Activated CD4-positive, alpha-beta memory T cell treated with anti-CD3 and anti-CD28 coated beads for 36 hours (primary cell): ENCODE data around the gene PTGER3. TPM values are rescaled to one million over a fixed set of nuclear protein-coding genes. Genes with fewer than 3 reads are reported as not detected.
"Not testable (repeated sequence)": the region's sequence is repeated elsewhere in the genome, so short reads cannot be mapped to it uniquely, and the experiment has no call there.

Experiments
- CTCF ChIA-PET: fragments of 350-600 bp; sonication (Branson Sonifier 250); formaldehyde crosslinking; loops from one replicate; lab custom pipeline; 2021; ENCODE audit warnings: antibody characterized with exemption, inconsistent platforms; lab: Charles Lee
- POLR2A ChIA-PET: fragments of 350-600 bp; sonication (Branson Sonifier 250); formaldehyde crosslinking; loops from one replicate; lab custom pipeline; 2021; ENCODE audit warnings: antibody characterized with exemption; lab: Charles Lee
- DNase-seq: peaks from one replicate; pipeline ENCODE4 v3.0.0-alpha.2; 2020
- H3K27ac Mint-ChIP-seq: one replicate; pipeline ENCODE4 v1.8.0; 2021; ENCODE audit warnings: mixed read lengths
- H3K27me3 Mint-ChIP-seq: one replicate; pipeline ENCODE4 v1.8.0; 2021; ENCODE audit warnings: mixed read lengths
- H3K36me3 Mint-ChIP-seq: one replicate; pipeline ENCODE4 v1.8.0; 2021; ENCODE audit warnings: mixed read lengths
- H3K4me1 Mint-ChIP-seq: one replicate; pipeline ENCODE4 v1.8.0; 2021; ENCODE audit warnings: low read depth, mixed read lengths
- H3K4me3 Mint-ChIP-seq: one replicate; pipeline ENCODE4 v1.8.0; 2021; ENCODE audit warnings: mild to moderate bottlenecking, mixed read lengths
- H3K9me3 Mint-ChIP-seq: one replicate; pipeline ENCODE4 v1.8.0; 2021; ENCODE audit warnings: mixed read lengths
- intact Hi-C: fragments of 100-400 bp; cut with micrococcal nuclease; formaldehyde crosslinking; loops from one replicate; pipeline ENCODE4 v1.15.1; 2023
- total RNA-seq, 2 experiments: library from RNA; stranded (reverse); gene quantifications; one replicate each; pipeline ENCODE4 v1.2.3, GENCODE V29; 2021

PTGER3 gene
- total RNA-seq, 2 experiments from 2014 or later, result not detected

- peaks cover 9% of the 10 kb centered on the region for H3K27me3 Mint-ChIP-seq
- H3K27ac Mint-ChIP-seq, result no peak overlapping the region
- no peaks in the 10 kb centered on the region for H3K9me3 Mint-ChIP-seq
- H3K4me1 Mint-ChIP-seq, result no peaks in the 10 kb centered on the region
- no peak overlapping the region for H3K4me3 Mint-ChIP-seq
- DNase-seq, result no peak
- no peaks in the 10 kb centered on the region for H3K36me3 Mint-ChIP-seq
- POLR2A ChIA-PET, result no interaction called here
- CTCF ChIA-PET, result no interaction called here
- intact Hi-C loops, result no loop called here
Observed at GRCh38 chr1:70997793-70998192, 49.8 kb downstream of the PTGER3 start.

- no peak for DNase-seq
- Mint-ChIP-seq H3K4me1 (no peaks in the 10 kb centered on the region), H3K9me3 (no peaks in the 10 kb centered on the region), H3K4me3 (no peak overlapping the region), H3K36me3 (no peaks in the 10 kb centered on the region), H3K27ac (no peak overlapping the region), H3K27me3 (peaks cover 9% of the 10 kb centered on the region)
- intact Hi-C loops, result no loop called here
- ChIA-PET POLR2A (no interaction called here), CTCF (no interaction called here)
Observed at GRCh38 chr1:70994753-70995268, 52.8 kb downstream of the PTGER3 start.

GRCh38 chr1:70993798-70994197 is 53.8 kb downstream of the PTGER3 start:
- intact Hi-C loops, result no loop called here
- H3K36me3 Mint-ChIP-seq, result no peaks in the 10 kb centered on the region
- H3K9me3 Mint-ChIP-seq, result no peaks in the 10 kb centered on the region
- no peak overlapping the region for H3K4me3 Mint-ChIP-seq
- H3K27me3 Mint-ChIP-seq, result peaks cover 9% of the 10 kb centered on the region
- POLR2A ChIA-PET, result no interaction called here
- no peak for DNase-seq
- no peak overlapping the region for H3K27ac Mint-ChIP-seq
- no peaks in the 10 kb centered on the region for H3K4me1 Mint-ChIP-seq
- CTCF ChIA-PET, result no interaction called here

- CTCF ChIA-PET, result no interaction called here
- no peaks in the 10 kb centered on the region for H3K9me3 Mint-ChIP-seq
- intact Hi-C loops, result no loop called here
- no peak overlapping the region for H3K4me3 Mint-ChIP-seq
- POLR2A ChIA-PET, result no interaction called here
- H3K4me1 Mint-ChIP-seq, result no peaks in the 10 kb centered on the region
- H3K36me3 Mint-ChIP-seq, result no peaks in the 10 kb centered on the region
- H3K27me3 Mint-ChIP-seq, result peaks cover 6% of the 10 kb centered on the region
- DNase-seq, result no peak
- H3K27ac Mint-ChIP-seq, result no peak overlapping the region
Observed at GRCh38 chr1:70992521-70992920, 55.1 kb downstream of the PTGER3 start.

- Mint-ChIP-seq H3K36me3 (no peaks in the 10 kb centered on the region), H3K4me3 (no peak overlapping the region), H3K9me3 (no peaks in the 10 kb centered on the region), H3K4me1 (no peaks in the 10 kb centered on the region), H3K27me3 (peaks cover 6% of the 10 kb centered on the region), H3K27ac (no peak overlapping the region)
- CTCF ChIA-PET, result no interaction called here
- no peak for DNase-seq
- POLR2A ChIA-PET, result no interaction called here
- intact Hi-C loops, result no loop called here
Observed at GRCh38 chr1:70990469-70991253, 57.0 kb downstream of the PTGER3 start.

GRCh38 chr1:70987497-70987896 is 60.1 kb downstream of the PTGER3 start:
- ChIA-PET POLR2A (no interaction called here), CTCF (no interaction called here)
- no peak overlapping the region for H3K27ac Mint-ChIP-seq
- H3K36me3 Mint-ChIP-seq, result no peaks in the 10 kb centered on the region
- H3K27me3 Mint-ChIP-seq, result peaks cover 1% of the 10 kb centered on the region
- DNase-seq, result no peak
- H3K9me3 Mint-ChIP-seq, result no peaks in the 10 kb centered on the region
- H3K4me3 Mint-ChIP-seq, result no peak overlapping the region
- H3K4me1 Mint-ChIP-seq, result no peaks in the 10 kb centered on the region
- intact Hi-C loops, result no loop called here

- H3K36me3 Mint-ChIP-seq, CTCF ChIA-PET, H3K9me3 Mint-ChIP-seq, DNase-seq, H3K4me1 Mint-ChIP-seq, POLR2A ChIA-PET, intact Hi-C loops, H3K27ac Mint-ChIP-seq, H3K4me3 Mint-ChIP-seq, H3K27me3 Mint-ChIP-seq: not testable (repeated sequence)
Observed at GRCh38 chr1:70985776-70986225, 61.8 kb downstream of the PTGER3 start.

GRCh38 chr1:70985278-70985677 is 62.3 kb downstream of the PTGER3 start:
- intact Hi-C loops, H3K36me3 Mint-ChIP-seq, H3K27me3 Mint-ChIP-seq, POLR2A ChIA-PET, H3K4me3 Mint-ChIP-seq, H3K4me1 Mint-ChIP-seq, H3K27ac Mint-ChIP-seq, H3K9me3 Mint-ChIP-seq, CTCF ChIA-PET, DNase-seq: not testable (repeated sequence)

GRCh38 chr1:70980361-70980760 is 67.3 kb downstream of the PTGER3 start:
- POLR2A ChIA-PET, result no interaction called here
- no peak overlapping the region for H3K27ac Mint-ChIP-seq
- CTCF ChIA-PET, result no interaction called here
- H3K36me3 Mint-ChIP-seq, result no peaks in the 10 kb centered on the region
- intact Hi-C loops, result no loop called here
- peaks cover 8% of the 10 kb centered on the region for H3K27me3 Mint-ChIP-seq
- no peak overlapping the region for H3K4me3 Mint-ChIP-seq
- H3K4me1 Mint-ChIP-seq, result no peaks in the 10 kb centered on the region
- DNase-seq, result no peak
- H3K9me3 Mint-ChIP-seq, result no peaks in the 10 kb centered on the region

GRCh38 chr1:70979881-70980280 is 67.7 kb downstream of the PTGER3 start:
- no peak overlapping the region for H3K27ac Mint-ChIP-seq
- CTCF ChIA-PET, result no interaction called here
- no peak for DNase-seq
- peaks cover 8% of the 10 kb centered on the region for H3K27me3 Mint-ChIP-seq
- intact Hi-C loops, result no loop called here
- H3K4me3 Mint-ChIP-seq, result no peak overlapping the region
- POLR2A ChIA-PET, result no interaction called here
- no peaks in the 10 kb centered on the region for H3K4me1 Mint-ChIP-seq
- no peaks in the 10 kb centered on the region for H3K9me3 Mint-ChIP-seq
- no peaks in the 10 kb centered on the region for H3K36me3 Mint-ChIP-seq

- POLR2A ChIA-PET, result no interaction called here
- H3K36me3 Mint-ChIP-seq, result no peaks in the 10 kb centered on the region
- peaks cover 8% of the 10 kb centered on the region for H3K27me3 Mint-ChIP-seq
- no peak overlapping the region for H3K27ac Mint-ChIP-seq
- H3K4me1 Mint-ChIP-seq, result no peaks in the 10 kb centered on the region
- no peak for DNase-seq
- no peaks in the 10 kb centered on the region for H3K9me3 Mint-ChIP-seq
- CTCF ChIA-PET, result no interaction called here
- H3K4me3 Mint-ChIP-seq, result no peak overlapping the region
- intact Hi-C loops, result no loop called here
Observed at GRCh38 chr1:70979313-70979712, 68.3 kb downstream of the PTGER3 start.

- POLR2A ChIA-PET, result no interaction called here
- peaks cover 6% of the 10 kb centered on the region for H3K27me3 Mint-ChIP-seq
Observed at GRCh38 chr1:70978623-70979022, 69.0 kb downstream of the PTGER3 start.

GRCh38 chr1:70977575-70977974 is 70.0 kb downstream of the PTGER3 start:
- DNase-seq, result no peak
- no peak overlapping the region for H3K4me3 Mint-ChIP-seq
- intact Hi-C loops, result no loop called here
- no peaks in the 10 kb centered on the region for H3K9me3 Mint-ChIP-seq
- H3K36me3 Mint-ChIP-seq, result no peaks in the 10 kb centered on the region
- H3K4me1 Mint-ChIP-seq, result no peaks in the 10 kb centered on the region
- peaks cover 6% of the 10 kb centered on the region for H3K27me3 Mint-ChIP-seq
- ChIA-PET CTCF (no interaction called here), POLR2A (no interaction called here)
- H3K27ac Mint-ChIP-seq, result no peak overlapping the region

More at GRCh38 chr1:70978623-70979022, 69.0 kb downstream of the PTGER3 start:
- Mint-ChIP-seq H3K36me3 (no peaks in the 10 kb centered on the region), H3K4me3 (no peak overlapping the region), H3K27ac (no peak overlapping the region), H3K4me1 (no peaks in the 10 kb centered on the region), H3K9me3 (no peaks in the 10 kb centered on the region)
- no peak for DNase-seq
- intact Hi-C loops, result no loop called here
- CTCF ChIA-PET, result no interaction called here
